HEK293T (cell line): ENCODE measurements around the gene CAPN1.

Experiments used
- CTCF ChIA-PET: fragments of 350-600 bp; formaldehyde crosslinking; extraction: SDS; loops from one replicate; lab custom pipeline; 2021; ENCODE audit warnings: antibody characterized with exemption, inconsistent platforms; lab: Yijun Ruan, JAX
- POLR2A ChIA-PET: fragments of 350-600 bp; formaldehyde crosslinking; extraction: SDS; loops from one replicate; lab custom pipeline; 2020; ENCODE audit warnings: antibody characterized with exemption, inconsistent platforms; lab: Yijun Ruan, JAX
- DNase-seq: peaks from one replicate; pipeline ENCODE4 v3.0.0; 2012; ENCODE audit warnings: mixed read lengths; ENCODE audit errors: extremely low spot score
- ARNT ChIP-seq: fragments of 450-650 bp; IDR thresholded peaks from 2 replicates; pipeline ENCODE4 v1.6.1; 2017; ENCODE audit warnings: mild to moderate bottlenecking
- BHLHE40 ChIP-seq: fragments of 450-650 bp; IDR thresholded peaks from 2 replicates; pipeline ENCODE4 v1.6.1; 2016; ENCODE audit warnings: mild to moderate bottlenecking, moderate library complexity, borderline replicate concordance
- CTBP1 ChIP-seq: fragments of 450-650 bp; IDR thresholded peaks from 2 replicates; pipeline ENCODE4 v1.6.1; 2016; ENCODE audit warnings: borderline replicate concordance
- ELF4 ChIP-seq: fragments of 450-650 bp; IDR thresholded peaks from 2 replicates; pipeline ENCODE4 v1.6.1; 2017; ENCODE audit warnings: antibody characterized with exemption
- FOXA1 ChIP-seq: fragments of 450-650 bp; IDR thresholded peaks from 2 replicates; pipeline ENCODE4 v1.6.1; 2016; ENCODE audit warnings: mild to moderate bottlenecking
- FOXK2 ChIP-seq: fragments of 450-650 bp; IDR thresholded peaks from 2 replicates; pipeline ENCODE4 v1.6.1; 2016; ENCODE audit warnings: mild to moderate bottlenecking
- FOXM1 ChIP-seq: fragments of 450-650 bp; IDR thresholded peaks from 2 replicates; pipeline ENCODE4 v1.6.1; 2017; ENCODE audit warnings: mild to moderate bottlenecking, borderline replicate concordance
- HDGF ChIP-seq: fragments of 450-650 bp; IDR thresholded peaks from 2 replicates; pipeline ENCODE4 v1.6.1; 2017; ENCODE audit warnings: antibody characterized with exemption, borderline replicate concordance
- L3MBTL2 ChIP-seq: fragments of 450-650 bp; conservative IDR thresholded peaks from 2 replicates; pipeline ENCODE4 v1.6.1; 2016; ENCODE audit warnings: mild to moderate bottlenecking
- LEF1 ChIP-seq: fragments of 450-650 bp; IDR thresholded peaks from 2 replicates; pipeline ENCODE4 v1.6.1; 2017; ENCODE audit warnings: mild to moderate bottlenecking, borderline replicate concordance
- NFRKB ChIP-seq: fragments of 450-650 bp; IDR thresholded peaks from 2 replicates; pipeline ENCODE4 v1.6.1; 2016; ENCODE audit warnings: mild to moderate bottlenecking, moderate library complexity
- PKNOX1 ChIP-seq: fragments of 450-650 bp; IDR thresholded peaks from 2 replicates; pipeline ENCODE4 v1.6.1; 2016
- SP1 ChIP-seq: fragments of 450-650 bp; IDR thresholded peaks from 2 replicates; pipeline ENCODE4 v1.6.1; 2017
- SUZ12 ChIP-seq: fragments of 450-650 bp; IDR thresholded peaks from 2 replicates; pipeline ENCODE4 v1.6.1; 2016; ENCODE audit warnings: mild to moderate bottlenecking
- TARDBP ChIP-seq: fragments of 450-650 bp; IDR thresholded peaks from 2 replicates; pipeline ENCODE4 v1.6.1; 2016
- ZNF384 ChIP-seq: fragments of 450-650 bp; IDR thresholded peaks from 2 replicates; pipeline ENCODE4 v1.6.1; 2016

CAPN1 gene

GRCh38 chr11:65183201-65183891 is 1.6 kb downstream of the CAPN1 start:
- CTCF ChIA-PET, result no interaction called here
- POLR2A ChIA-PET, result interaction anchor here (0.6 to 4.0 kb wide), 6 partner anchors 48 to 79 kb away, joined by 3 to 18 read pairs (median 7); partner anchors contain the start of genes FAU, MRPL49, POLA2 and ZNHIT2
- TF ChIP-seq FOXK2, result no peak
- TF ChIP-seq ELF4, result no peak
- no peak for TF ChIP-seq BHLHE40
- no peak for TF ChIP-seq LEF1
- TF ChIP-seq TARDBP, result no peak
- TF ChIP-seq ARNT, result no peak
- TF ChIP-seq ZNF384, result no peak
- DNase-seq, result no peak

- ChIA-PET CTCF (interaction anchor here (0.8 kb wide), 1 partner anchor 62 kb away, joined by 3 read pairs; the partner anchor contains the start of genes FAU and MRPL49), POLR2A (no interaction called here)
- no peak for TF ChIP-seq HDGF
- no peak for TF ChIP-seq FOXK2
- no peak for TF ChIP-seq SUZ12
- no peak for TF ChIP-seq ELF4
- TF ChIP-seq BHLHE40, result no peak
- TF ChIP-seq SP1, result no peak
- no peak for TF ChIP-seq LEF1
- no peak for TF ChIP-seq ARNT
- TF ChIP-seq FOXA1, result no peak
- TF ChIP-seq L3MBTL2, result no peak
- no peak for TF ChIP-seq FOXM1
- no peak for TF ChIP-seq ZNF384
- TF ChIP-seq CTBP1, result no peak
- TF ChIP-seq PKNOX1, result no peak
- TF ChIP-seq NFRKB, result no peak
- TF ChIP-seq TARDBP, result no peak
- DNase-seq, result no peak
These were observed 2.4 kb downstream of the CAPN1 start for GRCh38 chr11:65184146-65184545.

- DNase-seq, result no peak
- CTCF ChIA-PET, result interaction anchor here (0.6 kb wide), 1 partner anchor 301 kb away, joined by 3 read pairs; no protein-coding TSS in a partner anchor
- no peak for TF ChIP-seq FOXM1
- no peak for TF ChIP-seq FOXK2
- TF ChIP-seq ZNF384, result no peak
- TF ChIP-seq SUZ12, result no peak
- no peak for TF ChIP-seq ARNT
- TF ChIP-seq L3MBTL2, result no peak
- no peak for TF ChIP-seq BHLHE40
- TF ChIP-seq NFRKB, result no peak
- no peak for TF ChIP-seq LEF1
- no peak for TF ChIP-seq ELF4
- POLR2A ChIA-PET, result interaction anchor here (1.3 to 1.9 kb wide), 3 partner anchors 12 to 77 kb away, joined by 4 to 11 read pairs (median 7); partner anchors contain the start of genes POLA2 and SYVN1
These were observed 3.4 kb downstream of the CAPN1 start for GRCh38 chr11:65185171-65185570.

- POLR2A ChIA-PET, result interaction anchor here (1.3 to 1.9 kb wide), 3 partner anchors 11 to 76 kb away, joined by 4 to 11 read pairs (median 7); partner anchors contain the start of genes POLA2 and SYVN1
- CTCF ChIA-PET, result no interaction called here
- TF ChIP-seq ARNT (no peak), TARDBP (no peak), FOXM1 (no peak), ELF4 (no peak), HDGF (no peak), BHLHE40 (no peak)
- DNase-seq, result no peak
These were observed 4.2 kb downstream of the CAPN1 start for GRCh38 chr11:65185869-65186341.

GRCh38 chr11:65186701-65187100 is 5.0 kb downstream of the CAPN1 start:
- DNase-seq, result no peak
- CTCF ChIA-PET, result no interaction called here
- TF ChIP-seq SUZ12, result no peak
- TF ChIP-seq TARDBP, result no peak
- TF ChIP-seq BHLHE40, result no peak
- POLR2A ChIA-PET, result interaction anchor here (1.8 to 1.9 kb wide), 2 partner anchors 52 to 75 kb away, joined by 7 to 11 read pairs; partner anchors contain the start of genes POLA2 and SYVN1

- no peak for TF ChIP-seq SP1
- TF ChIP-seq TARDBP, result no peak
- TF ChIP-seq HDGF, result no peak
- no peak for TF ChIP-seq L3MBTL2
- TF ChIP-seq CTBP1, result no peak
- TF ChIP-seq ZNF384, result no peak
- TF ChIP-seq FOXK2, result no peak
- TF ChIP-seq SUZ12, result no peak
- TF ChIP-seq FOXA1, result no peak
- no peak for TF ChIP-seq BHLHE40
- TF ChIP-seq PKNOX1, result no peak
- TF ChIP-seq ARNT, result no peak
- no peak for TF ChIP-seq FOXM1
- TF ChIP-seq NFRKB, result no peak
- TF ChIP-seq LEF1, result no peak
- TF ChIP-seq ELF4, result no peak
- ChIA-PET POLR2A (interaction anchor here (1.8 kb wide), 1 partner anchor 52 kb away, joined by 11 read pairs; the partner anchor contains the start of gene SYVN1), CTCF (no interaction called here)
- no peak for DNase-seq
These were observed 5.5 kb downstream of the CAPN1 start for GRCh38 chr11:65187146-65187675.
